Colonic mucosa (tissue), 4 donors: ENCODE measurements around the gene LAMTOR1. TPM values are rescaled to one million over a fixed set of nuclear protein-coding genes. Genes with fewer than 3 reads are reported as not detected.
A peak's percentile ranks its signal among the peaks of the same experiment; 100 is the strongest.

ENCODE experiments used
- DNase-seq: peaks from one replicate; pipeline ENCODE4 v3.0.0-alpha.2; 2020
- H3K27ac ChIP-seq: fragments of 200-600 bp; one replicate; pipeline ENCODE4 v1.8.0; 2021
- H3K27me3 ChIP-seq: fragments of 200-600 bp; one replicate; pipeline ENCODE4 v1.8.0; 2021
- H3K36me3 ChIP-seq: fragments of 200-600 bp; one replicate; pipeline ENCODE4 v1.8.0; 2021
- H3K4me1 ChIP-seq: fragments of 200-600 bp; one replicate; pipeline ENCODE4 v1.8.0; 2021; ENCODE audit warnings: mild to moderate bottlenecking
- H3K4me3 ChIP-seq: fragments of 200-600 bp; one replicate; pipeline ENCODE4 v1.8.0; 2021
- H3K9ac ChIP-seq, 2 donors: one replicate each; pipeline ENCODE4 v1.7.0; 2013; ENCODE audit warnings: control low read depth in 2 of 2, low read depth in 2 of 2, low read length in 2 of 2
- H3K9me3 ChIP-seq: fragments of 200-600 bp; one replicate; pipeline ENCODE4 v1.8.0; 2021
- intact Hi-C: fragments of 100-400 bp; cut with DNase I; formaldehyde crosslinking; loops from one replicate; pipeline ENCODE4 v1.14.1; 2022
- total RNA-seq, 2 donors: library from RNA; stranded (reverse); fragmentation: NEBNext Ultra II Directional in 1 of 2; extraction: Animal tissue kit (Norgen Biotek cat#: 25700) in 1 of 2; gene quantifications; one replicate each; pipeline ENCODE4 v1.2.1, GENCODE V29; 2021
- TF ChIP-seq, protein P1 (sequence below): fragments of 200-600 bp; IDR thresholded peaks from one replicate; pipeline ENCODE4 v1.8.0; 2022; ENCODE audit warnings: antibody characterized with exemption, mild to moderate bottlenecking
- donor health status: healthy.
- donor health status: DM: no; HTN: no; CAD: no.
- donor health status: DM: no; HTN: no; CAD: no.

The LAMTOR1 gene
- total RNA-seq, 2 donors from 2014 or later = 84.9 to 93.4 TPM

DNA sequence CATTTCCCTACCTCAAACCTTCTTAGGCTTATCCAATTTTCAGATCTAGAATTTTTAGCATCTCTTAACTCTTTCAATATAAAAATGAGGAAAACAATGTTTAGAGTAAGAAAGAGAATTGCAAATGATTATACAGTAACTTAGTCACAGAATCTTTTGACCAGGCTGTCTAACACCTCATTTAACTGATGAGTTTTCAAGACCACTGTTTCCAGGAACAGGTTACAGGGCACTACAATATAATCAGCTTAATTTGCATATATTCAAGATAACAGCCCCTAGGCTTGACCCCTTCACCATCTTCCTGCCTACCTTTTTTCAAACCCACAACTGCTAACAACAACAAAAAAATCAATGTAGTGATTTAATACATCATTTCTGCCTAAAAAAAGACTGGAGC is 35.4 kb downstream of the LAMTOR1 start:
- Histone ChIP-seq H3K36me3 (no peaks in the 10 kb centered on the region), H3K4me1 (peaks cover 6% of the 10 kb centered on the region), H3K4me3 (no peak overlapping the region), H3K27me3 (no peaks in the 10 kb centered on the region), H3K9ac (no peak overlapping the region), H3K9me3 (no peaks in the 10 kb centered on the region), H3K27ac (no peak overlapping the region)
- intact Hi-C loops = no loop called here
- no peak for DNase-seq
- TF ChIP-seq, protein P1, sequence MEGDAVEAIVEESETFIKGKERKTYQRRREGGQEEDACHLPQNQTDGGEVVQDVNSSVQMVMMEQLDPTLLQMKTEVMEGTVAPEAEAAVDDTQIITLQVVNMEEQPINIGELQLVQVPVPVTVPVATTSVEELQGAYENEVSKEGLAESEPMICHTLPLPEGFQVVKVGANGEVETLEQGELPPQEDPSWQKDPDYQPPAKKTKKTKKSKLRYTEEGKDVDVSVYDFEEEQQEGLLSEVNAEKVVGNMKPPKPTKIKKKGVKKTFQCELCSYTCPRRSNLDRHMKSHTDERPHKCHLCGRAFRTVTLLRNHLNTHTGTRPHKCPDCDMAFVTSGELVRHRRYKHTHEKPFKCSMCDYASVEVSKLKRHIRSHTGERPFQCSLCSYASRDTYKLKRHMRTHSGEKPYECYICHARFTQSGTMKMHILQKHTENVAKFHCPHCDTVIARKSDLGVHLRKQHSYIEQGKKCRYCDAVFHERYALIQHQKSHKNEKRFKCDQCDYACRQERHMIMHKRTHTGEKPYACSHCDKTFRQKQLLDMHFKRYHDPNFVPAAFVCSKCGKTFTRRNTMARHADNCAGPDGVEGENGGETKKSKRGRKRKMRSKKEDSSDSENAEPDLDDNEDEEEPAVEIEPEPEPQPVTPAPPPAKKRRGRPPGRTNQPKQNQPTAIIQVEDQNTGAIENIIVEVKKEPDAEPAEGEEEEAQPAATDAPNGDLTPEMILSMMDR = no peak

GRCh38 chr11:72067266-72067665 is 35.8 kb downstream of the LAMTOR1 start:
- intact Hi-C loops = no loop called here
- no peak overlapping the region for H3K9ac ChIP-seq
- H3K36me3 ChIP-seq = no peaks in the 10 kb centered on the region
- TF ChIP-seq, protein P1 = no peak
- H3K9me3 ChIP-seq = no peaks in the 10 kb centered on the region
- no peak overlapping the region for H3K4me3 ChIP-seq
- no peak for DNase-seq
- H3K27me3 ChIP-seq = no peaks in the 10 kb centered on the region
- peaks cover 6% of the 10 kb centered on the region for H3K4me1 ChIP-seq
- H3K27ac ChIP-seq = peak overlapping the region; percentile 3

DNA sequence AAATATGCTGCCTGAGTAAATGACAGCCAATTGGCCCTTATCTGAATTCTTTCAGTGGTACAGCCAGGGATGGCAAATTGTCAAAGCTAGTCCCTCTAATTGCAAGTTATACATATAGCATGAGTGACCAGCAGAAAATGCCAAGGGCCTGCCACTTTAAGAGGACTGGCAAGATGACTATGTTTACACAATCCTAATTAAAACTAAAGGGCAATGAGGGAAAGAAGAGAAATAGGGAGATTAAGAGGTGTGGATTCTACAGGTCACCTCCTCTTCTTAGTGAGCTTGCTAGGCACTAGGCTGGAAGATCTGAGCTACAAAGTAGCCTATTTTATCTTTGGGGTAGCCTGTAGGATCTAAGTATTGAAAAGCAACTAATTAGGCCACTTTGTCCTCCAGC is 36.2 kb downstream of the LAMTOR1 start:
- peak overlapping the region; percentile 3 for H3K27ac ChIP-seq
- TF ChIP-seq, protein P1 = no peak
- peaks cover 6% of the 10 kb centered on the region for H3K4me1 ChIP-seq
- no peaks in the 10 kb centered on the region for H3K9me3 ChIP-seq
- DNase-seq = no peak
- H3K9ac ChIP-seq = no peak overlapping the region
- no peak overlapping the region for H3K4me3 ChIP-seq
- intact Hi-C loops = no loop called here
- no peaks in the 10 kb centered on the region for H3K36me3 ChIP-seq
- no peaks in the 10 kb centered on the region for H3K27me3 ChIP-seq

- Histone ChIP-seq H3K27me3 (no peaks in the 10 kb centered on the region), H3K36me3 (no peaks in the 10 kb centered on the region), H3K9me3 (no peaks in the 10 kb centered on the region), H3K4me3 (no peak overlapping the region), H3K27ac (no peak overlapping the region), H3K4me1 (no peaks in the 10 kb centered on the region), H3K9ac (no peak overlapping the region)
- no peak for DNase-seq
- intact Hi-C loops = no loop called here
- TF ChIP-seq, protein P1 = no peak
Measured at GRCh38 chr11:72061739-72062396, 41.2 kb downstream of the LAMTOR1 start.

GRCh38 chr11:72058416-72059034 is 44.6 kb downstream of the LAMTOR1 start:
- TF ChIP-seq, protein P1 = no peak
- no peak overlapping the region for H3K9ac ChIP-seq
- H3K4me1 ChIP-seq = no peaks in the 10 kb centered on the region
- no peaks in the 10 kb centered on the region for H3K36me3 ChIP-seq
- no peaks in the 10 kb centered on the region for H3K9me3 ChIP-seq
- DNase-seq = no peak
- no peak overlapping the region for H3K4me3 ChIP-seq
- H3K27ac ChIP-seq = no peak overlapping the region
- H3K27me3 ChIP-seq = no peaks in the 10 kb centered on the region
- intact Hi-C loops = no loop called here
